ENCODE results near the gene HYI.

- TF ChIP-seq CTCF (IDR thresholded peaks at IDR 0.05) (no peak), ZFX (IDR thresholded peaks at IDR 0.05; ENCODE audit: borderline replicate concordance) (no peak)
Measured at GRCh38 chr1:43492826-43493225, 39.1 kb upstream of the HYI start.
